NCI-H2227 treated with DMSO at 0.1 percent for 48 hours (cell line): ENCODE measurements around the gene DRG2.

ENCODE experiments used
- DNase-seq: peaks from one replicate; lab custom pipeline; 2025; lab: John Stamatoyannopoulos, UW

DRG2 gene

DNA sequence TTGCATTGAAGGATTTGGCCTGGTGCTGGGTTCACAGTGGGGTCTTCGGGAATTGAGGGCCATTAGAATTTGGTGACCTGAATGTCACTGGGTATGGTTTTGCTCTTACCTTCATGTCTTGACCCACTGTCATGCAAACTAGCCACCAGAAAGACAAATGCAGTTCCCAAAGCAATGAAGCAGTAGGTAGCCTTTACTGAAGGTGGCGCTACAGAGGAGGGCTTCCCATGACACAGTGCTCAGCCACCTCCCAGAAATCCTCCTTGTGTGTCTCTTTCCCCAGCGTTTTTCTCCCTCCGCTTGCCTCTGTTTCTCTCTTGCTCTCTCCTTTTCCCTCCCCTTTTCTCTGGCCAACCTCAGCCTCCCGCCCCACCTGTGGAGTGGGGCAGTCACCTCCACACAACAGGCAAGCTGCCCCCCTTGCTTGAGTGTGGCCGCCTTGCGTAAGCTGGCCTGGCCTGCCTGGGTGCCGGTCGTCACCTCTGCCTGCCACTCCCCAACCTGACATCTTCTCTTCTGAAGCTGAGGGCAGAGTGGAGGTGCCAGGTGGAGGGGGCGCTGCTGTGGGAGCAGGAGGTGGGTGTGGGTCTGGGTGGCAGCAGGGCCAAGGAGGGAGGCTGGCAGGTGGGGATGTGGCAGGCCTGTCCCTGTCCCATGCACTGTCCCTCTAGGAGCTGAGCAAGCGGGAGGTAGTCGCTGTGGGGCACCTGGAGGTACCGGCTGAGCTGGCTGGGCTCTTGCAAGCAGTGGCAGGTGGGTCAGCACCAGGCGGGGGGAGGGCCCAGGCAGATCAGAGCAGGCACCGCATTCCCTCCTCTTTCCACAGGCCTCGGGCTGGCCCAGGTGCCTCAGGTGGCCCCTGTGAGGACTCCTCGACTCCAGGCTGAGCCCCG lies 55.5 kb downstream of the DRG2 start:
- no peak for DNase-seq

DNA sequence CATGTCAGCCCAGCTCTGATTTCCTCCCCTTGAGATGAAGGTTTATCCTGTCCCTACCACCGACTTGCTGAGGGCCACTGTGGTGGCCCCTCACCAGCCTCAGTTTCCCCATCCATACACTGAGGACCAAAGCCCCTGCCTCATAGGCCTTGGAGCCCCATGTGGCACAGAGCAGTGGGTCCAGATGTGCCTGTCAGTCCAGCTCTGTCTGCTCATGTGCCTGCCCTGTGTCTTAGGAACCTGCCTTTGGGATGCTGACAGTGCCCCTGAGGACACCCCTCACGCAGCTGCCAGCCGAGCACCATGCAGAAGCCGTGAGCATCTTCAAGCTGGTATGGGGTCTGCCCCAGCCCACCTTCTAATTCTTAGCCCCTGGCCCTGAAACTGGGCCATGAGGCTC lies 56.5 kb downstream of the DRG2 start:
- DNase-seq, result no peak

DNA sequence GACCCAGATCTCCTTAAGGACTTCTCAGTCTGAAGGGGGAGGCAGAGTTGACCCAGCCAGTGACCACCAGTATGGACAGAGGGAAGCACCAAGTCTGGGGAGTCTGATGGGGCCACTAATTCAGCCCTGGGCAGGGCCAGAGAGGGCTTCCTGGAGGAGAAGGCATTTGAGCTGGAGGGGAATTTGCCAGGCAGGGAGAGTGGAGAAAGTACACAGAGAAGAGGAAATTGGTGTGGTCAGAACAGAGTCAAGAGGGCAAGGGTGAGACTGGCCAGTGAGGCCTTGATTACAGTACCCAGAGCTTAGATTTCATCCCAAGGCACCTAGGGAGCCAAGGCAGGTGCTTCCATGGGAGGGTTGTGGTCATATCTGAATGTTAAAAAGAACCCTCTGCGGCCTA lies 57.1 kb downstream of the DRG2 start:
- no peak for DNase-seq

DNA sequence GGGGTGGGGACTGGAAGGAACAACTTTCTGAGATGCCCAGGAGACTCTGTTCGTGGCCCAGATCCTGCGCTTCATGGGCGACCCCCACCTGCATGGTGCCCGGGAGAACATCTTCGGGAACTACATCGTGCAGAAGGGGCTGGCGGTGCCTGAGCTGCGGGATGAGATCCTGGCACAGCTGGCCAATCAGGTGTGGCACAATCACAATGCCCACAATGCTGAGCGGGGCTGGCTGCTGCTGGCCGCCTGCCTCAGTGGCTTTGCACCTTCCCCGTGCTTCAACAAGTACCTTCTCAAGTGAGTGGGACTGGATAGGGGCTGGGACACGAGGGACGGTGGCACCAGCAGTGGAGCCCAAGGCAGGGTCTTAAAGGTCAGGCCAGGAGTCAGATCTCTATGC lies 58.1 kb downstream of the DRG2 start:
- DNase-seq, result no peak

DNA sequence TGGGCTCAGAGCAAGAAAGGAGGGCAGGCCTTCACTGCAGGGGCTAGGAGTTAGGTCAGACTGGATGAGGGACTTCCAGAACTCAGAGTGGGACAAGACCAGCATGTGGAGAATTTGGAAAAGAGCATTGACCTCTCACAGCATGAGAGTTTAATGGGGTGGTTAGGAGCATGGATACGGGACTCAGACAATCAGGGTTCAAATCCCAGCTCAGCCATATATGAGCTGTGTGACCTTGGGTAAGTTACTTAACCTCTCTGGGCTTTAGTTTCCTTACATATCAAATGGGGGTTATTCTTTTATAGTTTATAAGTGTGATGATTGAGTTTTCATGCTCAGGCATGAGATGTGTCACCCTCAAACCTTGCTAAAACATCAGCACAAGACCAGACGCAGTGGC lies 58.5 kb downstream of the DRG2 start:
- DNase-seq, result no peak

DNA sequence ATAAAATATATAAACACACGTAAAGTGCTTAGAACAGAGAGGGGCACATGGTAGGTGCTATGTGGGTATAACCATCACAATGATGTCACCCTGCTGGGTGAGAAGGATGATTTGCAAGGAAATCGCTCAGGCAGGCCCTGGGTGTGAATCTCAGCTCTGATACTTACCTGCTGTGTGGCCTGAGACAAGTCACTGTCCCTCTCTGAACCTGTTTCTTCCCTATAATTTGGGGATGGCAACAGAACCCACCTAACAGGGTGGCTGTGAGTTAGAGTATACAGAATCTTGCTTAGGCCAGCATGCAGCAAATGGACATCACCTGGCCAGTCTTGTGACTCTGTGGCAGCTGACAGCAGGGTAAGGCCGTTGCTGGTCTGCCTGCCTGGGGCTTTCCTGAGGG lies 59.2 kb downstream of the DRG2 start:
- DNase-seq, result no peak

DNA sequence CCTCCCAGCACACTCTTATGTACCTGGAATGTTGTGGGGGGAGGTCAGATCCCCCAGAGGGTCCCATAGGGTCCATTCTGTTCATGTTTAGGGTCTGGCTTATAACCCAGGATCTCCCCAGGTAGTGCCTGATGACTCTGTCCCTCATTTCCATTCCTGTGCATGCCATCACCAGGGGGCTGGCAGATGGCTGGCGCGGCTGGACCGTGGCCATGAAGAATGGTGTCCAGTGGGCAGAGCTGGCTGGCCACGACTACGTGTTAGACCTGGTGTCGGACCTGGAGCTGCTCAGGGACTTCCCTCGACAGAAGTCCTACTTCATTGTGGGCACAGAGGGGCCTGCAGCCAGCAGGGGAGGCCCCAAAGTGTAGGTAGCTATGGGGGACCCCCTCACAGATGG lies 60.8 kb downstream of the DRG2 start:
- DNase-seq, result no peak

DNA sequence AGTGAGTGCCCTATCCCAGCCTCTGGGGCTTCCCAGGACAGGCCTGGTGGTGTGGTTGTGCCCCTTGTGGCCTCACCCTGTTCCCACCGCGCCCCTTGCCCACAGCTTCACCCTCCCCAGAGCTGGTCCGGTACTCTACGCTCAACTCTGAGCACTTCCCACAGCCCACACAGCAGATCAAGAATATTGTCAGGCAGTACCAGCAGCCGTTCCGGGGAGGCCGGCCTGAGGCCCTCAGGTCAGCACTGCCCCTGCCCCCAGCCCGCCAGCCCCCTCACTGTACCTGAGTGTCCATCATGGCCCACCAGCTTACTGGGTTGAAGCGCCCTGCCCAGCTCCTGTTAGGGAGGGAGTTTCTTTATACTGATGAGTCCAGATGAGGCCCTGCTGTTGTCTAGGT lies 63.5 kb downstream of the DRG2 start:
- no peak for DNase-seq

DNA sequence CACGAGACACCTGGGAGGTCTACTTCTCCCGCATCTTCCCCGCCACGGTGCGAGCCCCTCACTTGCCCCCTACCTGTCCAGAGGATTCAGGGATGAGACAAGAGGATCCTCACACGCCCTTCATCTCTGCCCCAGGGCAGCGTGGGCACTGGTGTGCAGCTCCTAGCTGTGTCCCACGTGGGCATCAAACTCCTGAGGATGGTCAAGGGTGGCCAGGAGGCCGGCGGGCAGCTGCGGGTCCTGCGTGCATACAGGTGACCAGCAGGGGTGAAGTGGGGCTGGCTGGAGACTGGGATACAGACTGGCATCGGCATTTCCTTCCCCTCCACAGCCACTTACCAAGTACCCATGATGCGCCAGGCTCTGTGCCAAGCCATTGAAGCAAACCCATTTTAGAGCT lies 67.4 kb downstream of the DRG2 start:
- no peak for DNase-seq

DNA sequence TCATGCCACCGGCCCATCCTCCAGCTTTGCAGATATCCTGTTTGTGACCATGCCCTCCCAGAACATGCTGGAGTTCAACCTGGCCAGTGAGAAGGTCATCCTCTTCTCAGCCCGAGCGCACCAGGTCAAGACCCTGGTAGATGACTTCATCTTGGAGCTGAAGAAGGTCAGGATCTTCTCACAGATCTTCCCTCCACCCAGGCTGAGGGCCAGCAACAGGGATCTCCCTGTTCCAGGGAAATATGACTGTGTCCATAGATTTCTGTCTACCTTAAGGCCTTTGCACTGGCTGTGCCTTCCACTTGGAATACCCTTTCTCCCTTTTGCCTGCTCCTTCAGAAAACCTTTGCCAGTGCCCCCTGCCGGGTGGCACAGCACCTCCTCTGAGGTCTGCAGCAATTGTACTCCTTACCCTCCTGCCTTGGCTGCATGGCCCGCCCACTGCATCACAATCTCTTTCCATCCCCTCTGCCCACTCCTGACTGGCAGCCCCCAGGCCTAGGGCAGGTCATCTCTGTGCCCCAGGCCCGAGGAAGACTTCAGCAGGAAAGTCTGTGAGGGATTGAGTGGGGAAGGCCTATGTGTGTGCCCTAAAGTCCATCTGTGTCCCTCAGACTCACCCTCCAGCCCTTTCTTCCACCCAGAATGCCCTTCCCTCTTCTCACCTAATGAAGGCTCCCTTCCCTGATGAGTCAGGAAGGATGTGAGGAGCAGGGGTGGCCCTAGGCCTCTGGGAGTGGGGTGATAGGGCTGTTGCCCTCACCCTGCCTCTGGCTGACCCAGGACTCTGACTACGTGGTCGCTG lies 68.6 kb downstream of the DRG2 start:
- no peak for DNase-seq

DNA sequence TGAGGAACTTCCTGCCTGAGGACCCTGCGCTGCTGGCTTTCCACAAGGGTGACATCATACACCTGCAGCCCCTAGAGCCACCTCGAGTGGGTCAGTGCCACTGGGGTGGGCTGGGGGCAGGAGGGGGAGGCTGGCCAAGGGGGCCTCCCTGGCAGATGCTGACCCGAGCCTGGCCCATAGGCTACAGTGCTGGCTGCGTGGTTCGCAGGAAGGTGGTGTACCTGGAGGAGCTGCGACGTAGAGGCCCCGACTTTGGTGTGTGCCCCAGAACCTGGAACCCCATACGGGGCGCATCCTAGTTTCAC lies 69.2 kb downstream of the DRG2 start:
- no peak for DNase-seq
